ENCODE results near the gene PHACTR1.

DNA sequence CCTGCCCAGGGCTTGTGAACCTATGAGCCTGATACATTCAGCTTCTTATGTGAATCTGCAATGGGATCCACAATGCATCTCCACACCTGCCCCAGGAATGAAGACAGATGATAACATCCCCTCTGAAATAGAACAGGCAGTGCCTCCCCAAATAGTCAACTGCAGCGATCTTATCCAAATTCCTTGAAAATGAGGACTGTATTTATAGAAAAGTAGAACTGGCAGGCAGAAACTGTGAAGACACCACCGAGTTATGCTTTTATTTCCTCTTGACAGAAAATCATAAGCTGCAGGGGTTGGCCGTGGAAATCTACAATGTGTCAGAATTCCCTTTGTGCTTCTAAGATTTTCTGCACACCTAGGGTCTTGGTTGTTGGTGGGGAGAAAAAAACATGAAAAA lies 341.5 kb downstream of the PHACTR1 start:
- TF ChIP-seq, protein P1, sequence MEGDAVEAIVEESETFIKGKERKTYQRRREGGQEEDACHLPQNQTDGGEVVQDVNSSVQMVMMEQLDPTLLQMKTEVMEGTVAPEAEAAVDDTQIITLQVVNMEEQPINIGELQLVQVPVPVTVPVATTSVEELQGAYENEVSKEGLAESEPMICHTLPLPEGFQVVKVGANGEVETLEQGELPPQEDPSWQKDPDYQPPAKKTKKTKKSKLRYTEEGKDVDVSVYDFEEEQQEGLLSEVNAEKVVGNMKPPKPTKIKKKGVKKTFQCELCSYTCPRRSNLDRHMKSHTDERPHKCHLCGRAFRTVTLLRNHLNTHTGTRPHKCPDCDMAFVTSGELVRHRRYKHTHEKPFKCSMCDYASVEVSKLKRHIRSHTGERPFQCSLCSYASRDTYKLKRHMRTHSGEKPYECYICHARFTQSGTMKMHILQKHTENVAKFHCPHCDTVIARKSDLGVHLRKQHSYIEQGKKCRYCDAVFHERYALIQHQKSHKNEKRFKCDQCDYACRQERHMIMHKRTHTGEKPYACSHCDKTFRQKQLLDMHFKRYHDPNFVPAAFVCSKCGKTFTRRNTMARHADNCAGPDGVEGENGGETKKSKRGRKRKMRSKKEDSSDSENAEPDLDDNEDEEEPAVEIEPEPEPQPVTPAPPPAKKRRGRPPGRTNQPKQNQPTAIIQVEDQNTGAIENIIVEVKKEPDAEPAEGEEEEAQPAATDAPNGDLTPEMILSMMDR (IDR thresholded peaks at IDR 0.05) = no peak
- no peak for TF ChIP-seq POLR2A (IDR thresholded peaks at IDR 0.05)

Measured in lower leg skin (tissue), 3 donors.